ENCODE measurements around the gene INS. TPM values are rescaled to one million over a fixed set of nuclear protein-coding genes. Genes with fewer than 3 reads are reported as not detected.

INS gene
- polyA plus RNA-seq, 1 experiment: not detected

- CTCF ChIA-PET: no interaction called here
- POLR2A ChIA-PET: no interaction called here
- no peaks in the 10 kb centered on the region for H3K36me3 ChIP-seq (ENCODE audit: control insufficient read depth, insufficient read depth, low read length)
- TF ChIP-seq CTCF (IDR thresholded peaks at IDR 0.05; ENCODE audit: insufficient read depth, low read depth, low read length): no peak
- H3K27me3 ChIP-seq (ENCODE audit: control insufficient read depth, insufficient read depth, low read length): no peaks in the 10 kb centered on the region
- no peak for DNase-seq (ENCODE audit: low read depth)
- no peak overlapping the region for H3K4me3 ChIP-seq (ENCODE audit: low read depth, low read length)
Measured at GRCh38 chr11:2176389-2176900, 15.4 kb upstream of the INS start.

DNA sequence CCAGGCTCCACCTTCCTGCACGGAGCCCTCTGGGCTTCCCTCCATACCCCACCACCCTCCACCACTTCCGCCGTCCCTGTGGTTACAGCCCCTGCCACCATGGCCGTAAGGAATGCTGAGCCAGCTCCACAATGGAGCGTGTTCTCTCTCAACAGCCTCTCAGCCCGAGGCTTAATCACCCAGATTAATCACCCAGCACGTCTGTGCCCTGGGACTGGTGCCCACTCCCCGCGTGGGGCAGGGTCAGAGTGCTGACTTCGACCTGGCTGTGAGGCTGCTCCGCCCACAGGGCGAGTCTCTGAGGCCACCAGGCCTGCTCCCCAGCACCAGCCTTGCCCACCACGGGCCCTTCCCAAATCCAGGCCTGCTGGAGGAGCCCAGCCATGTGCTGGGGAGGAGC, 14.7 kb upstream of the INS start:
- Histone ChIP-seq H3K36me3 (ENCODE audit: control insufficient read depth, insufficient read depth, low read length) (no peaks in the 10 kb centered on the region), H3K4me3 (ENCODE audit: low read depth, low read length) (no peak overlapping the region), H3K27me3 (ENCODE audit: control insufficient read depth, insufficient read depth, low read length) (no peaks in the 10 kb centered on the region)
- no peak for TF ChIP-seq CTCF (IDR thresholded peaks at IDR 0.05; ENCODE audit: insufficient read depth, low read depth, low read length)
- CTCF ChIA-PET: interaction anchor here (0.7 to 1.0 kb wide), 3 partner anchors 20 to 245 kb away, joined by 3 read pairs; no protein-coding TSS in a partner anchor
- DNase-seq (ENCODE audit: low read depth): no peak
- POLR2A ChIA-PET: no interaction called here

GRCh38 chr11:2174361-2174760, 13.4 kb upstream of the INS start:
- Histone ChIP-seq H3K36me3 (ENCODE audit: control insufficient read depth, insufficient read depth, low read length) (no peaks in the 10 kb centered on the region), H3K27me3 (ENCODE audit: control insufficient read depth, insufficient read depth, low read length) (no peaks in the 10 kb centered on the region), H3K4me3 (ENCODE audit: low read depth, low read length) (no peak overlapping the region)
- no peak for TF ChIP-seq CTCF (IDR thresholded peaks at IDR 0.05; ENCODE audit: insufficient read depth, low read depth, low read length)
- DNase-seq (ENCODE audit: low read depth): no peak
- ChIA-PET CTCF (interaction anchor here (0.6 to 1.1 kb wide), 3 partner anchors 130 to 819 kb away, joined by 3 read pairs; no protein-coding TSS in a partner anchor), POLR2A (no interaction called here)

- no peak for TF ChIP-seq CTCF (IDR thresholded peaks at IDR 0.05; ENCODE audit: insufficient read depth, low read depth, low read length)
- H3K4me3 ChIP-seq (ENCODE audit: low read depth, low read length): no peak overlapping the region
- ChIA-PET POLR2A (no interaction called here), CTCF (interaction anchor here (0.6 to 1.1 kb wide), 4 partner anchors 22 to 818 kb away, joined by 3 to 4 read pairs (median 3); no protein-coding TSS in a partner anchor)
- H3K27me3 ChIP-seq (ENCODE audit: control insufficient read depth, insufficient read depth, low read length): no peaks in the 10 kb centered on the region
- H3K36me3 ChIP-seq (ENCODE audit: control insufficient read depth, insufficient read depth, low read length): no peaks in the 10 kb centered on the region
- DNase-seq (ENCODE audit: low read depth): no peak
Measured at GRCh38 chr11:2173761-2174160, 12.8 kb upstream of the INS start.

DNA sequence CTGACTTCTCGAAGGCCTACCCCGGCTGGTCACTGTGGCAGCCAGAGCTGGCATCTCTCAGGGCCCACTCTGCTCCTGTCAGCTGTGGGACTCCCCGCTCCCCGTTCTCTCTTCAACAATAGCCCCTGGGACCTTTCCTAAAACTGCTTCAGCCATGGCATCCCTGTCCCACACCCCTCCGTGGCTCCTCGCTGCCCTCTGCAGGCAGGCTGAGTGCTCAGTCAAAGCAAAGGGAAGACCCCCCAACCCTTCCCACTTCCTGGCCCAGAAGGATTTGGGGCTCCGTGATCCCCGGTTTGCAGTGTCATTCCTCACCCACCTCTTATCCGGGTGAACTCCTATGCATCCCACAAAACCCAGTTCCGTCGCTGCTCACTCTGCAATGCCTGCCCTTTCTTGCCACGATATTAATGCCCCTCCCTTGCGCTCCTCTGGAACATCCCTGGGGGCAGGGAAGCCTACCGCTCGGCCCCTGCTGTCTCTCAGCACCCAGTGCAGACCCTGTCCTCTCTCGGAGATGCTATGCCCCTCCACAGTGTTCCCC, 12.2 kb upstream of the INS start:
- DNase-seq (ENCODE audit: low read depth): no peak
- Histone ChIP-seq H3K4me3 (ENCODE audit: low read depth, low read length) (no peak overlapping the region), H3K27me3 (ENCODE audit: control insufficient read depth, insufficient read depth, low read length) (no peaks in the 10 kb centered on the region), H3K36me3 (ENCODE audit: control insufficient read depth, insufficient read depth, low read length) (no peaks in the 10 kb centered on the region)
- ChIA-PET CTCF (interaction anchor here (0.8 to 1.1 kb wide), 2 partner anchors 21 to 248 kb away, joined by 3 to 4 read pairs; no protein-coding TSS in a partner anchor), POLR2A (no interaction called here)
- peak; percentile 60 for TF ChIP-seq CTCF (IDR thresholded peaks at IDR 0.05; ENCODE audit: insufficient read depth, low read depth, low read length)
